MCF 10A (cell line): ENCODE results near the gene IL21. TPM values are rescaled to one million over a fixed set of nuclear protein-coding genes. Genes with fewer than 3 reads are reported as not detected.

Source experiments
- BruUV-seq: library from RNA; stranded (reverse); fragments of 400-500 nt; replicated peaks from 2 replicates; lab custom pipeline; 2021; lab: Mats Ljungman, UMichigan
- CTCF ChIA-PET: fragments of 300-600 bp; sonication (Branson Sonifier 250); formaldehyde crosslinking; extraction: SDS; loops from one replicate; lab custom pipeline; 2021; ENCODE audit warnings: antibody characterized with exemption, inconsistent platforms; lab: Yijun Ruan, JAX
- POLR2A ChIA-PET: fragments of 300-600, 350-650 bp; sonication (Branson Sonifier 250); formaldehyde crosslinking; extraction: SDS; loops from one replicate; lab custom pipeline; 2020; ENCODE audit warnings: antibody characterized with exemption, inconsistent platforms; lab: Yijun Ruan, JAX
- DNase-seq: peaks from one replicate; pipeline ENCODE4 v3.0.0-alpha.2; 2018; ENCODE audit not compliant: unreplicated experiment
- H3K27ac Mint-ChIP-seq: one replicate; pipeline ENCODE4 v1.8.0; 2022; ENCODE audit warnings: mild to moderate bottlenecking, low read depth, mixed read lengths; ENCODE audit not compliant: unreplicated experiment
- H3K27me3 Mint-ChIP-seq: one replicate; pipeline ENCODE4 v1.8.0; 2022; ENCODE audit warnings: mixed read lengths; ENCODE audit not compliant: insufficient read depth, unreplicated experiment
- H3K36me3 Mint-ChIP-seq: one replicate; pipeline ENCODE4 v1.8.0; 2022; ENCODE audit warnings: mild to moderate bottlenecking, moderate library complexity, mixed read lengths; ENCODE audit not compliant: insufficient read depth, unreplicated experiment
- H3K4me1 Mint-ChIP-seq: one replicate; pipeline ENCODE4 v1.8.0; 2022; ENCODE audit warnings: mixed read lengths; ENCODE audit not compliant: insufficient read depth, unreplicated experiment
- H3K4me3 Mint-ChIP-seq: one replicate; pipeline ENCODE4 v1.8.0; 2022; ENCODE audit warnings: mild to moderate bottlenecking, moderate library complexity, mixed read lengths; ENCODE audit not compliant: unreplicated experiment
- H3K9me3 Mint-ChIP-seq: one replicate; pipeline ENCODE4 v1.8.0; 2022; ENCODE audit warnings: mixed read lengths; ENCODE audit not compliant: unreplicated experiment
- CTCF ChIP-seq: fragments of 200-600 bp; IDR thresholded peaks from one replicate; pipeline ENCODE4 v1.8.0; 2022; ENCODE audit warnings: antibody characterized with exemption, mild to moderate bottlenecking; ENCODE audit not compliant: unreplicated experiment
- intact Hi-C: fragments of 100-400 bp; cut with micrococcal nuclease; formaldehyde crosslinking; loops from 2 replicates; pipeline ENCODE4 v1.14.1; 2022
- total RNA-seq: library from RNA; stranded (reverse); gene quantifications from 2 replicates; pipeline ENCODE4 v1.2.3, GENCODE V29; 2022

Gene IL21
- total RNA-seq, 1 experiment from 2014 or later = not detected

- no peak overlapping the region for H3K27ac Mint-ChIP-seq
- H3K4me1 Mint-ChIP-seq = peaks cover 5% of the 10 kb centered on the region
- intact Hi-C loops = no loop called here
- CTCF ChIA-PET = interaction anchor here (1.4 to 2.4 kb wide), 3 partner anchors 12 to 103 kb away, joined by 3 to 10 read pairs (median 8); no protein-coding TSS in a partner anchor
- no peaks in the 10 kb centered on the region for H3K27me3 Mint-ChIP-seq
- POLR2A ChIA-PET = no interaction called here
- DNase-seq = no peak
- H3K4me3 Mint-ChIP-seq = no peak overlapping the region
- no peaks in the 10 kb centered on the region for H3K9me3 Mint-ChIP-seq
- no peaks in the 10 kb centered on the region for H3K36me3 Mint-ChIP-seq
- BruUV-seq = no TSS peak
- no peak for TF ChIP-seq CTCF
Measured at GRCh38 chr4:122614621-122615020, 6.2 kb downstream of the IL21 start.

- Mint-ChIP-seq H3K27ac (no peak overlapping the region), H3K4me1 (peaks cover 5% of the 10 kb centered on the region), H3K9me3 (no peaks in the 10 kb centered on the region), H3K27me3 (no peaks in the 10 kb centered on the region), H3K4me3 (no peak overlapping the region), H3K36me3 (no peaks in the 10 kb centered on the region)
- peak; percentile 32 for DNase-seq
- POLR2A ChIA-PET = interaction anchor here (0.7 kb wide), 1 partner anchor 102 kb away, joined by 3 read pairs; no protein-coding TSS in a partner anchor
- CTCF ChIA-PET = interaction anchor here (0.8 to 2.9 kb wide), 3 partner anchors 10 to 705 kb away, joined by 3 to 24 read pairs (median 6); no protein-coding TSS in a partner anchor
- intact Hi-C loops = no loop called here
- BruUV-seq = no TSS peak
- TF ChIP-seq CTCF = no peak
Measured at GRCh38 chr4:122612540-122612939, 8.3 kb downstream of the IL21 start.

- ChIA-PET POLR2A (no interaction called here), CTCF (interaction anchor here (0.9 to 1.0 kb wide), 2 partner anchors 106 to 324 kb away, joined by 3 read pairs; no protein-coding TSS in a partner anchor)
- Mint-ChIP-seq H3K36me3 (no peaks in the 10 kb centered on the region), H3K4me3 (no peak overlapping the region), H3K27me3 (peaks cover 5% of the 10 kb centered on the region), H3K27ac (no peak overlapping the region), H3K4me1 (no peaks in the 10 kb centered on the region), H3K9me3 (no peaks in the 10 kb centered on the region)
- BruUV-seq = no TSS peak
- no peak for TF ChIP-seq CTCF
- intact Hi-C loops = loop anchor here (10.0 kb wide), 1 partner anchor 488 kb away; no protein-coding TSS in a partner anchor
- no peak for DNase-seq
Measured at GRCh38 chr4:122606364-122607043, 14.4 kb downstream of the IL21 start.

GRCh38 chr4:122604146-122604545 lies 16.7 kb downstream of the IL21 start:
- DNase-seq = no peak
- ChIA-PET POLR2A (interaction anchor here (0.9 to 1.4 kb wide), 3 partner anchors 20 to 97 kb away, joined by 3 to 4 read pairs (median 4); no protein-coding TSS in a partner anchor), CTCF (interaction anchor here (0.5 to 4.3 kb wide), 13 partner anchors 10 to 332 kb away, joined by 3 to 111 read pairs (median 11); no protein-coding TSS in a partner anchor)
- BruUV-seq = no TSS peak
- Mint-ChIP-seq H3K27me3 (peaks cover 18% of the 10 kb centered on the region), H3K27ac (no peak overlapping the region), H3K9me3 (no peaks in the 10 kb centered on the region), H3K4me3 (no peak overlapping the region), H3K36me3 (no peaks in the 10 kb centered on the region), H3K4me1 (no peaks in the 10 kb centered on the region)
- intact Hi-C loops = loop anchor here (5.0 to 10.0 kb wide), 3 partner anchors 48 to 491 kb away; partner anchors contain the start of gene BBS12
- no peak for TF ChIP-seq CTCF
